Stimulated activated CD8-positive, alpha-beta memory T cell treated with anti-CD3 and anti-CD28 coated beads, Interleukin-15, amount 100 ng/mL, for 4 hours (primary cell): ENCODE results near the gene TMEM95.

Source experiments
- DNase-seq, 2 donors: peaks; one replicate each; pipeline ENCODE4 v3.0.0-alpha.2; 2020; ENCODE audit warnings: low read depth in 2 of 2

The TMEM95 gene

DNA sequence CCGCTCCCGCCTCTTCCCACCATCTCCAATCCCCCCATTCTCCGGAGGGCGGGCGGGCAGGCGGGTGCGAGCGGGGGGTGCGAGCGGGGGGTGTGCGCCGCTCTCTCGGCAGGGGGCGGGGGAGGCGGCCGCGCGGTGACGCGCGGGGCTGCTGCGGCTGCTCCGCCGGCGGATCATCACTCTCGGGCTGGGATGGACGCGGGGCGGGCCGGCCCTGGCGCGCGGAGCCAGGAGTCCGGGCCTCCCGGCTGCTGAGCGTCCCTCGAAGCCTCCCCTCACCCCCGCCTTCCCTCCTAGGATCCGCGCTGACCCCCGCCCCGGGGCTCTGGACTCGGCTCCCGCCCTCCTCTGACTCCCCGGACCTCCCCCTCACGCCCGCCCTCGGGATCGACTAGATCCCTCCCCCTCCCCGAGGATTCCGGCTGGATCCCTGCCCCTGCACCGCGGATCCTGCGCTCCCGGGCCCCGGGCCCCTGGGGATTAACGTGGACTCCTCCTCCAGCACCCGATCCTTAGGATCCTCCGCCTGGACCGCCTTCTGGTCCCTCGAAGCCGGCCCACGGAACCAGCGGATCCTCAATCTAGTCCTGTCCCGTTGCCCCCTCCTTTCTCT is 49.9 kb downstream of the TMEM95 start:
- DNase-seq = peak; percentile 38 to 50

DNA sequence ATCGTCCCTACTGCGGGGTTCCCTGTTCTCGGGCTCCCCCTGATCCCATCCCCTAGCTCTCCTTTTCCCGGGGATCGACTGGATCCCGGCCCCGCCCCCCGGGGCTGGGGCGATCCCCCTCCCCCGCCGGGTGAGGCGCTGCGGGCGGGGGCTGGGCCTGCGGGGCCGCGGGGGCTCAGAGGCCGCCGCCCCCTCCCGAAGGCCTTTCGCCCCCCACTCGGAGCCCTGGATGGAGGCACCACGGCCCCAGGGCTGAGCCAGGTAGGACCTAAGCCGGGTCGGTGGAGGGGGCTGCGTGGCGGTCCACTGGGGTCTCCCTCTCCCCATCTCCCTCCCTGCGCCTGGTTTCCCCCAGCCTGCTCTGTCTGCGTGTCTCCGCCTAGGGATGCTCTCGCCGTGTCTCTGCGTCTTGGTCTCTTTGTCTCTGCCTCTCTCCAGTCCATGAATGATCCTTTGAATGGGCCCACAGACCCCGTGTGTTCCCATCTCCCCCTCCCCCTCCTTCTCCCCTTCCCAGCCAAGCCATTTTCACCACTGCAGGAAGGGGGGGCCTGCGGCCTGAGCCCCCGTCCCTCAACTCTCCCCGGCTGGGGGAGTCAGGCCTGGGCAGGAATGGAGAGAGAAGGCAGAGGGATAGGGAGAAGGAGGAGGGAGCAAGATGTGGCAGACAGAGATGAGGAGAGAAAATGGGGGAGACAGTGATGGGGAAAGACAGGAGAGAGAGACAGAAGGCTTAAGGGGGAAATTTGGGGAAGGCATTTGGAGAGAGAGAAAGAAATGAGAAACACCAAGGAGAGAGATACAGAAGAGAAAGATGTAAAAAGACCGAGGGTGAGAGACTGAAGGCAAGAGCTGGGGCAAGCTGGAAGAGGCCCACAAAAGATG is 50.6 kb downstream of the TMEM95 start:
- DNase-seq = no peak

DNA sequence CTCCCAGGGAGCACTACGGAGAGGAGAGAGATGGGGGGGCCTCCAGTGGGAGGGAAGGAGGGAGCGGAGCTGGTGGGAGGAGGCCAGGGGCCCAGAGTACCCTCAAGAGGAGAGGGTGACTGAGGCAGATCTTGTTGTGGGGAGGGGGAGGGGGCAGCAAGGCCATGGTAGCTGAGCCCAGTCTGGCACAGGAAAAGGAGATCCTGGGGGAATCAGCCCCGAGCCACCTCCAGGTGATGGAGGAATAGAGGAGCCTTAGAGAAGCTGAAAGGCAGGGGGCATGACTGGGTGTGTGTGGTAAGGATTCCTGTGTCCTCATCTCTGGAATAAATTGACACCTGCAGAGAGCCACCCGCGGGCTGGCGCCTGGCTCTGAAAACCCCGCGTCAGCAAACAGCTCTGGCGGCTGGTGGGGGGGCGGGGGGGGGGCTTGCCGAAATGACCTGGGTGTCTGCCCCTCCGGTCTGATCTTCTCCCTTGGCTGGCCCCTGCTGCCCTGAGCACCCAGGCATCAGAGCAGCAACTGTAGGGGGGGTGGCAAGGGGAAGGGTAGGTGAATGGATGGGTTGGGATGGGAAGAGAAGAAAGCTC is 51.4 kb downstream of the TMEM95 start:
- no peak for DNase-seq
